HG03432 (cell line): ENCODE results near the gene SERPINA10.
"Not testable (repeated sequence)": the region's sequence is repeated elsewhere in the genome, so short reads cannot be mapped to it uniquely, and the experiment has no call there.

Source experiments
- ATAC-seq: cut with Tn5 transposase; IDR thresholded peaks from one replicate; pipeline ENCODE4 v1.9.1; 2021; ENCODE audit warnings: mild to moderate bottlenecking, moderate library complexity; ENCODE audit not compliant: unreplicated experiment

Gene SERPINA10

DNA sequence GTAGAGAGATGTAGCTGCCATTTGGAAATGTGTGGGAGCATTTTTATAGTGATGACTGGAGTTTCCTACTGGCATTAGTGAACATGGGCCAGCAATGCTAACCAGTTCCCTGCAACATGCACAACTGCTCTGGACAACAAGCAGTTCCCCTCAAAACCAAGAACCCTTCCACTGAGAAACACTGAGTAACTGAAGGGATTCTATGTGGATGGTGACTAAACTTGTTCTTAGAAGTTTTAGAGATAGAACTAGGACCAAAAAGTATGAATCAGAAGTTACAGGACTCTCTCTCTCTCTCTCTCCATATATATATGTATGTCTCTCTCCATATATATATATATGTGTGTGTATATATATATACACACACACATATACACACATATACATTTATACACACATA lies 7.9 kb downstream of the SERPINA10 start:
- ATAC-seq: no peak

DNA sequence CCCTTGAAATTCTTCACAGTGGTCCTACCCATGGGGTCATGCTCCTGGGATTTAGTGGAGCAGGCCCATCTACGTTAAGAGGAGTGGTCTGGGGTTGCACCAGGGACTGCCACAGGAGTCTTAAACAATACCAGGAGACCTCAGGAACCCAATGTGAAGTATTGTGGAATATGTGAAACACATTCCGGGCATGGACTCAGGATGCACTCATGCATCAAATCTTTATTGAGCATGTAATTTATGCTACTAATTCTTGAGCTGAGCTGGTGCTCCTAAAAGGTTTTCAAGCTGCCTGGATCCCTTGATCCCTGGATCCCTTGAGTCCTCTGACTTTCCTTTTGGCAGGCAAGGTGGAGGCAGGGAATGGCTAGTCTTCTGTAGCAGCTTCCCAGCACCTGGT lies 8.8 kb downstream of the SERPINA10 start:
- ATAC-seq: no peak

DNA sequence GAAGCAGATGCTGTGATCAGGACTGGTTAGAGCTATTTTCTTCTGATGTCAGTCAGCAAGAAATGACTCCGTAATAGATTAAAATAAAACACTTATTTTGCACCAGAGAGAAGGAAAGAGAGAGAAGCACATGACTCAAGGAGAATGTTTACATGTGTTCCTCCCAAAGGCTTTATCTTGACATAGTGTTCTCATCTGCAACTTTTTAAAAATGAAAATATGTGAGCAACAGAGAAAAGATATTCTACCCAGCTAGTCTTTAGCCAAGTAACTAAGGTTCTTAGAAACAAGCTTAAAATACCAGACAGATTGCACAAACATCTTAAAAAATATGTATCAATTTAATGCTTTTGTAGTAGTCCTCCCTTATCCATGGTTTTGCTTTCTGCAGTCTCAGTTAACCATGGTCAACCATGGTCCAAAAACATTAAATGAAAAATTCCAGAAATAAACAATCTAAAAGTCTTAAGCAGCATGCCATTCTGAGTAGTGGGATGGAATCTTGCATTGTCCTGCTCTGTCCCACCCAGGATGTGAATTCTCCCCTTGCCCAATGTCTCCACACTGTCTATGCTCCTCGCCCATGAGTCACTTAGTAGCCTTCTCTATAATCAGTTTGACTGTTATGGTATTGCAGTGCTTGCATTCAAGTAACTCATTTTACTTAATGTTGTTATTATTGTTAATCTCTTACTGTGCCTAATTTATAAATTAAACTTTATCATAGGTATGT lies 9.9 kb downstream of the SERPINA10 start:
- no peak for ATAC-seq

DNA sequence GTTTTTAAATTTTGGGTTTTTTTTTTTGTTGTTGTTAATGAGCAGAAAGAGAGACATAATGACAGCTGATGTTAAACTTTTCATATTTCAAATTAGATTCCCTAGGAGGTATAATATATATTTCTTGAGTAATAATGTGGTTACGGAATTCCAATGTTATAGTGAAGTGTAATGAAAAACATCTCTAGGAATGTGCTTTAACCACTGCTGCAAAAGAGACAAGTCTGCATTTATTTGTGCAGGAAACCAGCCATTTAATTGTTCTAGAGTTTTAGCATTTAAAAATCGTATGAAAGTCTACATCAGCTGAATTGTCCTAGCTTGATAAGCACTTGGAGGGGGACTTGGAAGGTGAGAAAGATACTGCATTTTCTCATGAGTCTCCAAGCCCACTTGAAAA lies 14.3 kb downstream of the SERPINA10 start:
- ATAC-seq: no peak

DNA sequence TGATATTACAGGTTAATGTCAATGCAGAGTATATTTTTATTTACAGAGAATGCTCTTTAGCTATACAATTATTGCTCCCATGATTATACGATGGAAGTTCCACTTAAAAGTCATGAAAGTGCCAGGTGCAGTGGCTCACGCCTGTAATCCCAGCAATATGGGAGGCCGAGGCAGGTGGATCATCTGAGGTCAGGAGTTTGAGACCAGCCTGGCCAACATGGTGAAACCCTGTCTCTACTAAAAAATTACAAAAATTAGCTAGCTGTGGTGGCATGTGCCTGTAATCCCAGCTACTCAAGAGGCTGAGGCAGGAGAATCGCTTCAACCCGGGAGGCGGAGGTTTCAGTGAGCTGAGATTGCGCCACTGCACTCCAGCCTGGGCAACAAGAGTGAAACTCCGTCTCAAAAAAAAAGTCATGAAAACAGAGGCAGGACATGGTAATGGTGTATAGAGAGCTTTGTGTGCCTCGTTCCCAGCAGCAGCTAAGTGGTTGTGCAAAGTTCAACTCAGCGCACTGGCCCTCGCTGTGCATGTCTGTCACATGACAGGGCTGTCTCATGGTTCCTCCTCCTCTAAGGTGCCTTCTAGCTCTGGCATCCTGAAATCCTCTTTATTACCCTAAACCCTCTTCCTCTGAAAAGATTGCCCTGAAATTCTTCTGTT lies 16.0 kb downstream of the SERPINA10 start:
- ATAC-seq: not testable (repeated sequence)

DNA sequence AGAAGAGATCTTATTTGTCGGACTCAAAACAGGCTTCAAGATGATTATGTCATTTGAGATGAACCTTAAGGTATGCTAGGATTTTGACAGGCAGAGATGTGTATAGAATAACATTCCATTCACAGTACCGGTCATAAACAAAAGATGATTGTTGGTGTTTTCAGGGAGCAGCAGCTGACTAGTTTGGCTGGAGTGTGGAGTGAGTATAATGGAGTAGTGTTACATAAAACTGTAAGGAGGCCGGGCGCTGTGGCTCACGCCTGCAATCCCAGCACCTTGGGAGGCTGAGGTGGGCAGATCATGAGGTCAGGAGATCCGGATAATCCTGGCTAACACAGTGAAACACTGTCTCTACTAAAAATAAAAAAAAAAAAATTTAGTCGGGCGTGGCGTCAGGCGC lies 23.9 kb downstream of the SERPINA10 start:
- ATAC-seq: no peak

DNA sequence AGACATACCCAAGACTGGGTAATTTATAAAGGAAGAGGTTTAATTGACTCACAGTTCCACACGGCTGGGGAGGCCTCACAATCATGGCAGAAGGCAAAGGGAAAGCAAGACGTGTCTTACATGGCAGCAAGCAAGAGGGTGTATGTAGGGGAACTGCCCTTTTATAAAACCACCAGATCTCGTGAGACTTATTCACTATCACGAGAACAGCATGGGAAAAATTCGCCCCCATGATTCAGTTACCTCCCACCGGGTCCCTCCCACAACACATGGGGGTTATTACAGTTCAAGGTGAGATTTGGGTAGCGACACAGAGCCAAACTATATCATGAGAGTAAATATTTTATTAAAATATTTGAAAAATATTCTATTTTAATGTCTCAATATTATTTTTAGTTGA lies 24.5 kb downstream of the SERPINA10 start:
- not testable (repeated sequence) for ATAC-seq

DNA sequence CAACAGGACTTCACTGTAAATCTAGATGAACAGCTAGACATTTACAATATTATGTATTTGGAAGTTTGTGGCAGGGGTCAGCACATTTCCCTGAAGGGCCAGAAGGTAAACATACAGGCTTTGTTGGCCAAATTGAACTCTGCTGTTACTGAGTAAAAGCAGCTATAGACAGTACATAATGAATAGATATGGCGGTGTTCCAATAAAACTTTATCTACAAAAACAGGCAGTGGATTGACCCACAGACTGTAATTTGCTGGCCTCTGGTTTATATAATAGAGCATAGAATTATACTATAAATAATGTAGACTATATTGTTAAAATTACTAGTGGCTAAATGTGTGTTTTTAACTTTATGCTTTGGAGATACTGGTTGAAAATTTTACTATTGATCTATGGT lies 25.7 kb downstream of the SERPINA10 start:
- ATAC-seq: no peak

DNA sequence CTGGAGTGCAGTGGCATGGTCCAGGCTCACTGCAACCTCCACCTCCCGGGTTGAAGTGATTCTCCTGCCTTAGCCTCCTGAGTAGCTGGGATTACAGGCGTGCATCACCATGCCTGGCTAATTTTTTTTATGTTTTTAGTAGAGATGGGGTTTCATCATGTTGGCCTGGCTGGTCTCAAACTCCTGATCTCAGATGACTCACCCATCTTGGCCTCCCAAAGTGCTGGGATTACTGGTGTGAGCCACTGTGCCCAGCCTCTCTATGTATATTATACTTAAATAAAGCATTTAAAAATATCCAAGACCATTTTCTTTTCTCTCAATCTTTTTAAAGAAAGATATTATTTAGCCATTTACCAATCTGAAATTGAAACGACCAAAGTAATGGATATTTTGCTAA lies 28.9 kb downstream of the SERPINA10 start:
- not testable (repeated sequence) for ATAC-seq

DNA sequence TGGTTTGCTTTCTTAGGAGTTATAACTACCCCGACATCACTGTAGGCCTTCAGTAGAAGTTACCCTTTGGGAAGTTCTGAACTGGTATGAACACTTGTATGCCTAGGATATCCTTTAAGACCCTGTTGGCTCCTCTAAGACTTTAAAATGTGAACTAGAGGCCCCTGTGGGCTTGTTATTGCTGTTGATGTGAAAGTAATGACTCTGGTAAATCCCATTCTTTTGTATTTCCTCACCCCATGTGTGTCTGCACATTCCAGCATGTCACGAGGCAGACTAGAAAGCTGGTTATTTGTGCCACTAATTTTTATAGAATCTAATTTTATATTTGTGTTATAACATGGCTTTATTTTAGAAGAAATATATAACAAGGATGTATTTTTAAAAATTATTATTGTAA lies 48.9 kb downstream of the SERPINA10 start:
- ATAC-seq: no peak

DNA sequence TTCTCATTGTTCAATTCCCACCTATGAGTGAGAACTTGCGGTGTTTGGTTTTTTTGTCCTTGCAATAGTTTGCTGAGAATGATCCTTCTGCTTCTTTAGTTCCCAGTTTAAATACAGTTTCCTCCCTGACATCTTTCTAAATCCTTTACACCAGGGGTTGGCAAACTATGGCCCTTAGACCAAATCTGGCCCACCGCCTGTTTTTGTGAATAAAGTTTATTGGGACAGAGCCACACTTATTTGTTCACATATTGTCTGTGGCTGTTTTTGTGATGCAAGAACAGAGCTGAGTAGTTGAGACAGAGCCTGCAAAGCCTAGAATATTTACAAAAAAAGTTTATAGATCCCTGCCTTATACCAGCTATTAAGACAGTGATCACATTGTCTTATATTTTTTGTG lies 53.7 kb downstream of the SERPINA10 start:
- no peak for ATAC-seq

DNA sequence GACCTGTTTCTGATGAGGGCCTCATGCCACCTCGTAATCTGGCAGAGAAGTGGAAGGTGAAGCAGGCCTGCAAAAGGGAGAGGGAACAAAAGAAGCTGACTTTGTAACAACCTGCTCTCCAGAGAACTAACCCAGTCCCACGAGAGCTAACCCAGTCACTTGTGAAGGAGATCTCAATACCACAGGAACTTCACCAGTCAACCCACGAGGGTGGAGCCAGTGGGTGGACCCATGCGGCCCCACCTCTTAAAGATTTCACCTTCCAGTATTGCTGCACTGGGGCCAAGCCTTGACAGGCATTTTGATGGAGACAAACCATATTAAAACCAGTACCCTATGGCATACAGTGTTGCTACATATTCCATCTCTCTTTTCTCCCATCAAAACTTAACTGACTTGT lies 55.1 kb downstream of the SERPINA10 start:
- no peak for ATAC-seq

DNA sequence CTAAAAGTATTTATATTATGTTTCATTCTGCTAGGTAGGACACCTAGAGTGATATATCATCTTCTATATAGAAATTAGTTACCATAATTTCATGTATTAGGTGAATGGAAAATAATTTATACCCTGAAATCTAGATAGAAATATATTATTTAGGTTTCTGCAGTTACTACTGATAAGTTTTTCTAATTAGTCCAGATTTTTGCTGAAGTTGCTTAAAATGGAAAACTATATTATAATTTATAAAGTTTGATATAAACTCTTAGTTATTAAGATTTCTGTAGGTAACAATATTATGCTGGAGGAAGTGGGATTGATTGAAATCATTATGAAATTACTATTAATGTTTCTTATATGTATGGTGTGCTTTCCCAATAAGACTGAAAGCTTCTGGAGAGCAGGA lies 56.0 kb downstream of the SERPINA10 start:
- no peak for ATAC-seq
